Activated T-cell treated with anti-CD3 and anti-CD28 coated beads for 48 hours (primary cell): ENCODE measurements around the gene UBB.
"Not testable (repeated sequence)": the region's sequence is repeated elsewhere in the genome, so short reads cannot be mapped to it uniquely, and the experiment has no call there.

Experiments used
- DNase-seq: peaks from one replicate; pipeline ENCODE4 v3.0.0-alpha.2; 2020; ENCODE audit warnings: low read depth

The UBB gene

DNA sequence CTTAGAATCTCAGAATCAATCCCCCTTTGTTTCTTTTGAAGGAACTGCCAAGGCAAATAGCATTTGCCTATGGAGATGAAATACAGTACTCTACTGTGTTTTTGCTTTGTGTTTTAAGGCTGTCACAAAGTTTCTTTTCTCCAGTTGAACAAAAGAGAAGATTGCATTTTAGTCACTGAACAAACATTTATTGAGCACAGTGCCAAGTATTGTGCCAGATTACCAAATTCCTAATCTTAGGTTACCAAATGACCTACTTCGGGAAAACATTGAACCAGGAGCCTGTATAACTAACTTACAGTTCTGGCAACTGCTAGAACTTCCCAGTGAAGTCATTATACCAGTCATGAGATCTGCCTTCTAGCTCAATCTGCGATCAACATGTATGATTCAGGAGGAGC, 3.0 kb upstream of the UBB start:
- no peak for DNase-seq

DNA sequence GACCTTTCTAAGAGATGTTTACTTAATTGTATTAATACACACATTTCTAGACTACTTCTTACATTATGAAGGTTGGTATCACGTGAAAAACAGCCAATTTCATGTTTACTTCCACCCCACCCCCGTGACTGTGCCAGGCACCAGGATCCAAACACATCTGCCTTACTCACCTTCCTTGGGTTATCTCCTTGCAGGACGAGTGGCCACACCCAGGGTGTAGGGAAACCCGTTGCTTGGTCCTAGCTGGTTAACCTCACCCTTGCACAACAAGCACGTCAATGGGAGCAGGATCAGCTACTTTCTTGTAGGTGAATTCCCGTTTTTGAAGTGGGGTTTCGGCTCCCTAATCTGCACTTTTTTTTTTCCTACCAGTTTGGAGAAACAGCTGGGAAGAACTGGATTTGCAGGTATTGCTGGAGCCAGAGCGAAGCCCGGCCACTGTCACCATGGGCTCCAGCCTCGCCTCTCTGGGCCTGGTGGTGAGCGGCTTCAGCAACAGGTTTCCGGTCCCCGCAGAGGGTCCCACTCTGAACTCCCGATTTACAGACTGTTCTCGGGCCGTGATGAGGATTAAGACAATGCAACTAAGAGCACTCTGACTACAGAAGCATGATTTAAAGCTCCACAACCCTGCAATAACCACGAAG, 2.1 kb upstream of the UBB start:
- no peak for DNase-seq

DNA sequence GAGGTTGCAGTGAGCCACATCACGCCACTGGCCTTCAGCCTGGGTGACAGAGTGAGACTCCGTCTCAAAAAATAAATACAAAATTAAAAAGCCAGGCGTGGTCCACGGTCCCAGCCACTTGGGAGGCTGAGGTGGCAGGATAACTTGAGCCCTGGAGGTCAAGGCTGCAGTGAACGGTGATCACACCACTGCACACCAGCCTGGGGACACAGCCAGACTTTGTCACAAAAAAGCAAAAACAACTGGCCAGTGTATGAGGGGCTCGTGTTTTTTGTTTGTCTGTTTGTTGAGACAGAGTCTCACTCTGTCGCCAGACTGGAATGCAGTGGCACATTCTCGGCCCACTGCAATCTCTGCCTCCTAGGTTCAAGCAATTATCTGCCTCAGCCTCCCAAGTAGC, 1.2 kb upstream of the UBB start:
- no peak for DNase-seq

DNA sequence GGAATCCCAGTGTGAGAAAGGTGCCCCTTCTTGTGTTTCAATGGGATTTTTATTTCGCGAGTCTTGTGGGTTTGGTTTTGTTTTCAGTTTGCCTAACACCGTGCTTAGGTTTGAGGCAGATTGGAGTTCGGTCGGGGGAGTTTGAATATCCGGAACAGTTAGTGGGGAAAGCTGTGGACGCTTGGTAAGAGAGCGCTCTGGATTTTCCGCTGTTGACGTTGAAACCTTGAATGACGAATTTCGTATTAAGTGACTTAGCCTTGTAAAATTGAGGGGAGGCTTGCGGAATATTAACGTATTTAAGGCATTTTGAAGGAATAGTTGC, 567 bp downstream of the UBB start:
- no peak for DNase-seq

DNA sequence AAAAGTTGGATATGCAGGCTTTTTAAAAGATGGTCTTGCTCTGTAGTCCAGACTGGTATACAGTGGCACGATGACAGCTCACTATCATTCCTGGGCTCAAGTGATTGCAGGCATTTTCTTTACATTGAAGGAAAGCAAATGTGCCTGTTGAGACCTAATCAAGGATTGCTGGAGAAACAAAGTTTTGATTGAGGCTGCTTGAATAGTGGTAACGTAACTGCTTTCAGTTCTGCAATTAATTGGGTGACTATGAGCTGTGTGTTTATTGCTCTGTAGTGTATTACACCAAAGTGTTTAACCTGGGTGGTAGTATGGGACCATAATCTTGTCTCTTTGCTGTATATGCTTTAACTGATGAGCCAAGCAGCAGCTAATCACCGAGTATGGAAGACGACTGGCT, 2.3 kb downstream of the UBB start:
- DNase-seq, result no peak

DNA sequence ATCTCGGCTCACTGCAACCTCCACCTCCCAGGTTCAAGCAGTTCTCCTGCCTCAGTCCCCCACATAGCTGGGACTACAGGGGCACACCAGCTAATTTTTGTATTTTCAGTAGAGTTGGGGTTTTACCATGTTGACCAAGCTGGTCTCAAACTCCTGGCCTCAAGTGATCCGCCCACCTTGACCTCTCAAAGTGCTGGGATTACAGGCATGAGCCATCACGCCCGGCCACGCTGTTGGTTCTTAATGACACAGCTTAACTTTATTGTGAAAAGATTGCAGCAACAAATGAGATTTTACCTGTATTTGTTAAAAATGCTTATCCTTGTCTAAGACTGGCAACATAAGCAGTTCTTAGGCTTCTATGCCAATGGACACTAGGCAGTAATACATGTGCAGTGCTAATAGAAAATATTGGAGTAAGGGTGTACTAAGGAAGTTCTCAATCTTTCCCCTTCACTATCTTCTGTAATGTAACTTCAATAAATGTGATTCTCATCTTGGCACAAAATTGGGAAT, 2.9 kb downstream of the UBB start:
- no peak for DNase-seq

- no peak for DNase-seq
Observed at GRCh38 chr17:16384557-16384956, 3.7 kb downstream of the UBB start.

DNA sequence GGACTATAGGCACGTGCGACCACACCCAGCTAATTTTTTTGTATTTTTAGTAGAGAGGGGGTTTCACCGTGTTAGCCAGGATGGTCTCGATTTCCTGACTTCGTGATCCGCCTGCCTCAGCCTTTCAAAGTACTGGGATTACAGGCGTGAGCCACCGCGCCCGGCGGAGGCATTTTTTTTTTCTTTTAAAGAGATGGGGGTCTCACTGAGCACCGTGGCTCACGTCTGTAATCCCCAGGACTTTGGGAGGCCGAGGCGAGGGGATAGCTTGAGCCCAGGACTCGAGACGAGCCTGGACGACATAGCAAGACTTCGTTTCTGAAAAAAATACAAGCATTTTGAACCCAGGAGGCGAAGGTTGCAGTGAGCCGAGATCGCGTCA, 5.2 kb downstream of the UBB start:
- not testable (repeated sequence) for DNase-seq

DNA sequence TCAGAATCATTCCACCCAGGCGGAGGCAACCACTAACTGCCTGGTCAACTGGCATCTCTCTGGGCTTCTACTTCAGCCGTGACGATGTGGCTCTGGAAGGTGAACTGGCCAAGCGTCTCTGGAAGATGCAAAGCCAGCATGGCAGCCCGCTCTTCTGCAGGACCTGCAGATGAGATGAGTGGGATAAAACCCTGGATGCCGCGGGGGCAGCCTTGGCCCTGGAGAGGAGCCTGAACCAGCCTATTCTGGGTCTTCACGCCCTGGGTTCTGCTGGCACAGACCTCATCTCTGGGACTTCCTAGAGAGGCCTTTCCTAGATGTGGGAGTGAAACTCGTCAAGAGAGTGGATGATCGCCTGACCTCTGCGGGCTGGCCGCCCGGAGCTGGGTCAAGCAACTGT, 10.6 kb downstream of the UBB start:
- no peak for DNase-seq

GRCh38 chr17:16392491-16392890, 11.6 kb downstream of the UBB start:
- not testable (repeated sequence) for DNase-seq

GRCh38 chr17:16395887-16396286, 15.0 kb downstream of the UBB start:
- DNase-seq, result not testable (repeated sequence)

- not testable (repeated sequence) for DNase-seq
Observed at GRCh38 chr17:16396693-16397092, 15.8 kb downstream of the UBB start.

DNA sequence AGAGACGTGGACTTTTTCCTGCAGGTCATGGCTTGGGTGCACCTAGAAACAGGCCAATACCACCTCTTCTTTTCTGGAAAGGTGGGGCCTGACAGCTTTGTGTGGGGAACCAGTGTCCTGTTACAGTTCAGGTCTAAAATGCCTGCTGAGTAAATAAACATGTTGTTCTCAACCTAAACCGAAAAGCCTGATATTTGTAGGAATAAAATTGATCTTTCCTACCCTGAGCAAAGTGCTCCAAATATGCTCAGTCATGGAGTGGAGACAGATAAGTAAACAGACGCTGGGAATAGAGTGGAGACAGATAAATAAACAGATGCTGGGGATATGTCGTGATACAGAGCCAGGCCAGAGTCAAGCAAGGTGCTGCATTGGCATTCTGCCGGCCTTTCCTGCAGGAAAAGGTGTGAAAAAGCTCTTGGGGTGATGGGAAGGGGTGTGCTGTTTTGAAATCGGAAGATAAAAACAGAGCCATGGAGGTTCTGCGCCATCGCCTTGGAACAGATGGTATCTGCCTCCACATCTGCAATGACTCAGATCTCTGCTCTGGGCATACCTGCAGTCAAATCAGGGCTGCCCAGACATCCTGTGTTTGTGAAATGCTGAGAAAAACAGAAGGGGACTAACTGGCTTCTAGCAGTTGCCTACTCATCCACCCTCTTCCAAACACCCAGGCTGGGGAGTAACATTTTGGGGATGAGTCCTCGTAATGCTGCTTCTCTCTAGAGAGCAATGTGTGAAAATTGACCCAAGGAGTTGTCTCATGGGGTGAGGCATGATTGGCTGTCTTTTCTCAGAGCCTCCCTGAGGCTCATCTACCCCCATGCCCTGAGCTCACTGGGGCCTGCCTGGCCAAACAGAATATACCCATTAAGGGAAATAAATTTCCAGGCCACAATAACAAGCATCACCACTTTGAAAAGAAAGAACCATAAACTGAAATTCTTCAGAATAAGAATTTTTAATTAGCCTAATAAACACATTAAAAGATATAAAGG, 17.7 kb downstream of the UBB start:
- no peak for DNase-seq

DNA sequence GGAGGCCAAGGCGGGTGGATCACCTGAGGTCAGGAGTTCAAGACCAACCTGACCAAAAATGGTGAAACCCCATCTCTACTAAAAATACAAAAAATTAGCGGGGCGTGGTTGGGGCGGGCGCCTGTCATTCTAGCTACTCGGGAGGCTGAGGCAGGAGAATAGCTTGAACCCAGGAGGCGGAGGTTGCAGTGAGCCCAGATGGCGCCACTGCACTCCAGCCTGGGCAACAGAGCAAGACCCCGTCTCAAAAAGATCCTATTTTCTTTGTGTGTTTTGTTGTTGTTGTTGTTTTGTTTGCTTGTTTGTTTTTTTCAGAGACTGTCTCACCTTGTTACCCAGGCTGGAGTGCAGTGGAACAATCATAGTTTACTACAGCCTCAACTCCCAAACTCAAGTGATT, 23.0 kb downstream of the UBB start:
- not testable (repeated sequence) for DNase-seq

DNA sequence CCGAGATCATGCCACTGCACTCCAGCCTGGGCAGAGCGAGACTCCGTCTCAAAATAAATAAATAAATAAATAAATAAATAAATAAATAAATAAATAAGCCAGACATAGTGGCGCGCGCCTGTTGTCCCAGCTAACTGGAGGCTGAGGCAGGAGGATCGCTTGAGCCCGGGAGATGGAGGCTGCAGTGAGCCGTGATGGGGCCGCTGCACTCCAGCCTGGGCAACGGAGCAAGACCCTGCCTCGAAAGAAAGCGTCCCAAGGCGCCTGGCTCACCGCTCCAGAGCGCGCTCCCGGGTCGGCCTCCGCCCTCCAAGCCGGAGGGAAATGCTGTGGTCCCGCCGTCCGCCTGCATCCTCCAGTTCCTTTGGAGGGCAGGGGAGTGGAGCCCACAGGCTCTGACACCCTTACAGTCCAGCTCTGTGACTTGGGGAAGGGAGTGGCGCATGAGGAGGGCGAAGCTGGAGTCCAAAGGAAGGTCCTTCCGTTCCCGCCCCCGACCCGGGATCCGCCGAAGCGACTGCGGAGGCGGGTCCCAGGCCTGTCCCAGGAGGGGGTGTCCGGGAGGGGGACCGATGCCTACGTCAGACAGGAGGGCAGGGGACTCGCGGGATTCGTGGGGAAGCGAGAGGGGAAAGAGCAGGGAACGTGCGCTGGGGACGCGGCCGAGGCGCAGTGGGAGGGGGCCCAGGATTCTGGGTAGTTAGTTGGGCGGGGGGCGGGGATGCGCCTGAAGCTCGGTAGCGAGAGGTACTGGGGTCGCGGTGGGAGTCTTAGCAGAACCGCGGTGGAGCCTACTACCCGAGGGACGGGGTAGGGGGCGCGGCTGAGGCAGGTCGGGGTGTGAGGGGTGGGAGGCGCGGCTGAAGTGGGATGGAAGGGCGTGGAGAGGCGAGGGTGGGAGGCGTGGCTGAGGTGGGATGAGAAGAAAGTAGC, 26.1 kb downstream of the UBB start:
- no peak for DNase-seq

DNA sequence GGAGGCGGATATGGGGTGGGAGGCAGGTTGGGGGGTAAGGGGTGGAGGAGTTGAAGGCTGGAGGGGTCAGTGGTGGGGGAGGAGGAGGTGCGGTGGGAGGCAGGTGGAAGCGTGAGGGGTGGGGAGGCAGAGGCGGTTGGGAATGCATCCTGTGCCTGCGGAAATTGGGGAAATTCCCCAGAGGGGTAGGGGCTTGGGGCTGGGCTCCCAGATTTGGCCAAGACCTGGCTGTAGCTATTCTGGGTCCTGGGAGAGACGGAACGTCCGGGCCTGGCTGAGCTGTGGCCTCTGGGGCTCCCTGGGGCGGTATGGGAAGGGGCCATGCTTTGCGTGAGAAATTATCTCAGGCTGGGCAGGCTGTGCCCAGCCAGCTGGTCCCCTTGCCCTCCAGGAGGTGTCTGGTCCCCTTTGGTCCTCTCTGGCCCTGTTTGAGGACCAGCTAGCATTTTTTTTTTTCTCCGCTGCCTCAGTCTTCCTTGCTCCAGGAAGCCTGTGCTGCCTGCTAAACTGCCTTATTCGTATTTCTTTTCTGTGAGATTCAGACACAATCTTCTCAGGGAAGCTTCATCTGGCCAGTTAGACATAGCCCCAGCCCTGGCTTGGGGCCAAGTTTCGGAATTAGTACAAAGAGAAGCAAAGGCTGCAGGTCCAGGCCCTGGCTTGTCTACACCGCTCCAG, 27.2 kb downstream of the UBB start:
- DNase-seq, result no peak

DNA sequence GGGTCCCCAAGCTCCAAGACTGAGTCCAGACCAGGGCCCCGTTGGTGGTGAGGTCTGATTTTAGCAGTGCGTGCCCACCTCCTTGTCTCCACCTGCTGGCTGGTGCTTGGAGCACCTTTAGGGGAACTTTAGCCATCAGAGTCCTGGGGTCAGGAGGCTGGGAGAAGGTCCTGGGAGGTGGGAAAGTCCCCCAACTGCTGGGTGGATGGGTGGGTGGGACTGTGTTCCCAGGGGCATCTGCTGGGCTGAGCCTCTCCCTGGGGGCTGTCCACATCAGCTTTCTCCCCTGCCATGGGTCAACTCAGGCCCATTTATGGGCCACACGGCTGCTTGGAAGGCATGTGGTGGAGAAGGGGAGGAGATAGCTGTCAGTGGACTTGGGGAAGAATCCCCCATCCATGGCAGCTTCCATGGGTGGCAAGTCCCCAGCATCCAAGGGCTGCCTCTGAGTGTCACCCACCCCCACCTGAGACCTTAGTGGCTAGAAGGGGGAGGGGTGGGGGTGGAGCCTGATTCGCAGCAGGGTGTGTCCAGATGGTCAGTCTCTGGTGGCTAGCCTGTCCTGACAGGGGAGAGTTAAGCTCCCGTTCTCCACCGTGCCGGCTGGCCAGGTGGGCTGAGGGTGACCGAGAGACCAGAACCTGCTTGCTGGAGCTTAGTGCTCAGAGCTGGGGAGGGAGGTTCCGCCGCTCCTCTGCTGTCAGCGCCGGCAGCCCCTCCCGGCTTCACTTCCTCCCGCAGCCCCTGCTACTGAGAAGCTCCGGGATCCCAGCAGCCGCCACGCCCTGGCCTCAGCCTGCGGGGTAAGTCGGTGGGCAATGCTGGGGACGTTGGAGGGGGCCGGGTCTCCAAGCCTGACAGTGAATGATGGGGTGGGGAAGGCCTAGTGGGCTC, 34.4 kb downstream of the UBB start, which contains the start of gene TRPV2:
TRPV2 (plus strand) TSS at position 541 of the 894 bp plus-strand sequence. CDS start 2,098 bp downstream, outside the sequence.
- peak; percentile 39 for DNase-seq

DNA sequence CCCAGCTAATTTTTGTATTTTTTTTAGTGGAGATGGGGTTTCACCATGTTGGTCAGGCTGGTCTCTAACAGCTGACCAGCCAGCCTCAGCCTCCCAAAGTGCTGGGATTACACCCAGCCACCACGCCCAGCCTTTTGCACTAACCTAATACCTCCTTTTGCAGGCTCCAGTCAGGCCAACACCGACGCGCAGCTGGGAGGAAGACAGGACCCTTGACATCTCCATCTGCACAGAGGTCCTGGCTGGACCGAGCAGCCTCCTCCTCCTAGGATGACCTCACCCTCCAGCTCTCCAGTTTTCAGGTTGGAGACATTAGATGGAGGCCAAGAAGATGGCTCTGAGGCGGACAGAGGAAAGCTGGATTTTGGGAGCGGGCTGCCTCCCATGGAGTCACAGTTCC, 36.5 kb downstream of the UBB start:
- no peak for DNase-seq

DNA sequence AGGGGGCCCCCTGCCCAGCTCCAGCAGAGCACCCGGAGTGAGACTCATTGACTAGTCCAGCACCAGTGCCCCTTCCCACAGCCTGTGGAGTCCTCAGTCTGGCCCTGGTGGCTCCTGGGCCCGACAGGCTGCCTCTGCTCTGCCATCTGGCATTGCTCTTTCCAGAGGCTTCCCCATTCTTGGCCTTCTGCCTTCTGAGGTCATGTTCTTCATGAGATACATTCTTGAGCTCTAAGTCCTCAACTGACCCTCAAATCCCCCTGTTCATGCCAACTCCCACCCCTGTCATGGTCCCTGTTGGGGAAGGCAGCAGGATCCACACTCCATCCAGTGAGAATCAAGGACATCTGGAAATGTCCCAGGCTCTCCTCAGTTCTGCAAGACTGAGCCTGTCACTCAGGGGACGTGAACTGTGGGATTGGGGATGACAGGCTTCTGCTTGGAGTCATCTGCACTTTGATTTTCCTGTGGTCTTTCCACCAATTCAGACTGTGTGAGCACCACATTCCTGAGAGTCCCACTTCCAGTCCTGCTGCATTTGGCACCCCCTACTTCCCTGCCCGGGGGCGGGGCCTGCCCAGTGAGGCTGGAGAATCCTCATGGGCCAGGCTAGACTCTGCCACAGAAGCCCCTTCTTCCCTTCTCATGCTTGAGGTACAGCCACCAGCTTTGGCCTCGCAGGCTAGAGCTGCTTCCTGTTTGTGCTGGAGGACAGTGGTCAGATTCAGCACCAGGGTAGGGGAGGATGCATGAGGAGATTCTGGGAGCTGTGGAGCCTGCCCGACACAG, 37.2 kb downstream of the UBB start:
- no peak for DNase-seq

DNA sequence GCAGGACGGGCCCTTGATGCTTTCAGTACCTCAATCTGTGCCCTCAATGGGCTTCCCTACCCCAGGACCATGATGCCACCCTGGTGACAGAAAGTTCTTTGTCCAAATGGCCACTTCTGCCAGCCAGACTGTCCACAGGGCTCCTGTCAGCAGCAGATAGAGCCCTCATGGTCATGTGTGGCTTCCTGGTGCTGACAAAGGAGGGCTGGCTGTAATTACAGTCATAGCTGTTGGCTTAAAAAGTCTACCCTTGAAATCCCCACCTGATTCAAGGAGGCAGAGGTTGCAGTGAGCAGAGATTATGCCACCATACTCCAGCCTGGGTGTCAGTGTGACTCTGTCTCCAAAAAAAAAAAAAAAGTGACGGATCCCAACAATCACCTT, 37.8 kb downstream of the UBB start:
- DNase-seq, result no peak
